Retinal pigment epithelial cell (primary cell): ENCODE data around the gene SECISBP2.

ENCODE experiments used
- DNase-seq: peaks from one replicate; pipeline ENCODE4 v3.0.0-alpha.2; 2010; ENCODE audit warnings: low read depth
- H3K4me3 ChIP-seq: 2 replicates; pipeline ENCODE4 v1.5.1; 2011; ENCODE audit warnings: mild to moderate bottlenecking, low read length, control low read depth, moderate library complexity
- TF ChIP-seq, protein P1 (sequence below): conservative IDR thresholded peaks from 2 replicates; pipeline ENCODE4 v1.5.1; 2011; ENCODE audit warnings: low read depth, low read length, control low read depth, inconsistent platforms

The SECISBP2 gene

DNA sequence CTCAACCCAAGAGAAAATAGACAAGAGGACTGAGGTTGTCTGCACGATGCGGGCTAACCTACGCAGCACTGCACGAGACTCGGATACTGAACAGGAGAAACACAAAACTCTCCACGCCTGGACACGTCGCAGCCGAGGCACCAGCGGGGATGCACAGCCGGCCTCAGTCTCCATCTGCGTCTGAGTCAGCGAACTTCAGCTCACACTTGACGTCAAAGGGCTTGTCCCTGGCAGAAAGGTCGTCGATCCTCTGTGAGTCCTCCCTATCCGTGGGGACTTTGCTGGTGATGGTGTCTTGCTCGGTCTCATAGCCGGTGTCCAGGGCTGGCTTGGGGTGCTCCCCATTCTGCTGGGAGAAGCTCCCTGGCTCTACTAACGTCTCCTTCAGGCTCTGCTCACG, 60.2 kb downstream of the SECISBP2 start:
- DNase-seq, result no peak
- no peak overlapping the region for H3K4me3 ChIP-seq
- TF ChIP-seq, protein P1, sequence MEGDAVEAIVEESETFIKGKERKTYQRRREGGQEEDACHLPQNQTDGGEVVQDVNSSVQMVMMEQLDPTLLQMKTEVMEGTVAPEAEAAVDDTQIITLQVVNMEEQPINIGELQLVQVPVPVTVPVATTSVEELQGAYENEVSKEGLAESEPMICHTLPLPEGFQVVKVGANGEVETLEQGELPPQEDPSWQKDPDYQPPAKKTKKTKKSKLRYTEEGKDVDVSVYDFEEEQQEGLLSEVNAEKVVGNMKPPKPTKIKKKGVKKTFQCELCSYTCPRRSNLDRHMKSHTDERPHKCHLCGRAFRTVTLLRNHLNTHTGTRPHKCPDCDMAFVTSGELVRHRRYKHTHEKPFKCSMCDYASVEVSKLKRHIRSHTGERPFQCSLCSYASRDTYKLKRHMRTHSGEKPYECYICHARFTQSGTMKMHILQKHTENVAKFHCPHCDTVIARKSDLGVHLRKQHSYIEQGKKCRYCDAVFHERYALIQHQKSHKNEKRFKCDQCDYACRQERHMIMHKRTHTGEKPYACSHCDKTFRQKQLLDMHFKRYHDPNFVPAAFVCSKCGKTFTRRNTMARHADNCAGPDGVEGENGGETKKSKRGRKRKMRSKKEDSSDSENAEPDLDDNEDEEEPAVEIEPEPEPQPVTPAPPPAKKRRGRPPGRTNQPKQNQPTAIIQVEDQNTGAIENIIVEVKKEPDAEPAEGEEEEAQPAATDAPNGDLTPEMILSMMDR, result no peak

DNA sequence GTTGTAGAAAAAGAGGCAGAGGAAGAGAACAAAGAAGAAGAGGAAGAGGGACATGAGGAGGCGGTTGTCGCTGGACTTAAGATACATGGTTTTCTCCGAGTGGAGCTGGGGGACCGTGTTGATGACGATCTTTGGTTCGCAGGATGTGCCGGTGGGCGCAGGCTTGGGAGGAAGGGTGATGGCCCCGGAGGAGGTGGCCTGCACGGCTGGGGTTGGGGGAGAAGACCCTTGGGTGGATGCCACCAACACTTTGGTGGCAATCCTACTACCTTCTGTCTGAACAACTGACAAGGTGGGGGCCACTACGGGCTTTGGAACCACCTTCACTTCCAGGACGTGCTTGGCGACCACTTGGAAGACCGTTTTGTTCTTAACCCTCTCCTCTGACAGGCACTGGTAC, 60.7 kb downstream of the SECISBP2 start:
- no peak for DNase-seq
- TF ChIP-seq, protein P1, result no peak

DNA sequence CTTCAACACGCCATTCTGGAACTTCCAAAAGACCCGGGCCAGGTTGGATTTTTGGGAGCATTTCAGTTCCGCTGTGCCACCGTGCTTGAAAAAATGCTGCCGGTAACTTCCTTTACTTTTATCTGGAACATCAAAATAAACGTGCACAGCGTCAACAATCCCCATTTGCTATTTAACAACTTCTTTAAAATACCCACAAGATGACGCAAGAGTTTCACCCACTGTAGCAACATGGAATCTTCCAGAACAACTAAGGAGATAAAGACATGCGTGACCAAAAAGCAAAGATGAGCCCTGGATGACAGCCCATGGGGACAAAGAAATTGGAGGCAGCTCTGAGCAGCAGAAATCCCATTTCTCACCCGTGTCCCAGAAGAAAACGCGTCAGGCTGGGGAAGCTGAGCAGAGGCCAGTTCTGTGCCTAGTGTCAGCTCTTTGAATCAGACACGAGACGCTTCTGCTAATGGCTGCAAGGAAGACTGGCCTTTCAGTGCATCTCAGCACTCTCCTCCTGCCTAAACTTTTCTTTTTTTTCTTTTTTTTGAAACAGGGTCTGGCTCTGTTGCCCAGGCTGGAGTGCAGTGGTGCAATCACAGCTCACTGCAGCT, 61.3 kb downstream of the SECISBP2 start:
- no peak for DNase-seq
- H3K4me3 ChIP-seq, result no peak overlapping the region
- TF ChIP-seq, protein P1, result no peak

More for the DNA sequence above, 60.7 kb downstream of the SECISBP2 start:
- no peak overlapping the region for H3K4me3 ChIP-seq

DNA sequence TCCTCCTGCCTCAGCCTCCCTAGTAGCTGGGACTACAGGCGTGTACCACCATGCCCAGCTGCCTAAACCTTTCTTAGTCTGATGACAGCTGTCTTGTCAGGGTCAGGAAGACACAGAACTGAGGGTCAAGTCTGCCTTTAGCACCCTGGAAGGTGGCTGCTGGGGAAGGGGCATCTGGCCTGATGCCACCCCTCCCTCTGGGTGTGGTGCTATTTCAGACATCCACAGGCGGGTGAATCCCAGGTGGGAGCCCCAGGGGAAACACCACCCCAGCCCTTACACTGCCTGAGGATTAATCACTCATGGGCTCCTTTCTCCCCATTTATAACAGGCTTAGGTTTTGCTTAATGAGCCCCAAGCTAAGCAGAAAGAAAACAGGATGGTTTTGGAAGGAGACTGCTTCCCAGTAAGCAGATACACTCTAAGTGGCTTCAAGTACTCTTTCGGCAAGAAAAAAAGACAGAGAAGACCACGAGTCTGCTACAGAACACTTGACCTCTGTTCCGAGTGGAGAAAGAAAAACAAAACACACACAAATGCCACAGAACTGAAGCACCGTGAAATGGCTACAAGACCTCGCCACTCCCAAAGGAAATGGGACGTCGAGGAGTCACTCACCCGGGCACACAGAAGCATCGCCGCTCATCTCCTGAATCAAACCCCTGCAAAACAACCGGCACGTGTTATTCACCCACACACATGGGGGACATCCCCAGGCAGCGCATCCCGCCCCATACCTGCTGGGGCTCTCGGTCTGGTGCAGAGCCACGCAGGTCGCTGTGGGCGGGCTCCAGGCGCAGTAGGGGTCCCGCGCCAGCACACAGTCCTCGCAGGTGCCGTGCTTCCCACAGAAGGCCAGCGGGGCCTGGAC, 62.4 kb downstream of the SECISBP2 start:
- TF ChIP-seq, protein P1, result no peak
- DNase-seq, result no peak
- no peak overlapping the region for H3K4me3 ChIP-seq

DNA sequence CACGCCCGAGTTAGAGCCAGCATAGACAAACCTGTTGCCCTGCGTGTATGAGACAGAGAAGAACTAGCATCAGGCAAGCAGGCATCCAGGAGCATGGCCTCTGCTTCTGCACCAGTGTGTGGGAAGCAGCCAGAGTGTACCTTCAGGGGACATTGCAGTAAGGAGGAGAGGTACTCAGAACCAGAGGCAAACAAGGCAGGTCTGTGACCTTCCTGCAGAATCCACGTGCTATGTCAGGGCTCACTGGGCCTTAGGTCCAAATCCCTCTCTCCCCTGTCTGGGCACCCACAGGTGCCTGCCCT, 63.0 kb downstream of the SECISBP2 start:
- no peak overlapping the region for H3K4me3 ChIP-seq
- TF ChIP-seq, protein P1, result no peak
- no peak for DNase-seq

DNA sequence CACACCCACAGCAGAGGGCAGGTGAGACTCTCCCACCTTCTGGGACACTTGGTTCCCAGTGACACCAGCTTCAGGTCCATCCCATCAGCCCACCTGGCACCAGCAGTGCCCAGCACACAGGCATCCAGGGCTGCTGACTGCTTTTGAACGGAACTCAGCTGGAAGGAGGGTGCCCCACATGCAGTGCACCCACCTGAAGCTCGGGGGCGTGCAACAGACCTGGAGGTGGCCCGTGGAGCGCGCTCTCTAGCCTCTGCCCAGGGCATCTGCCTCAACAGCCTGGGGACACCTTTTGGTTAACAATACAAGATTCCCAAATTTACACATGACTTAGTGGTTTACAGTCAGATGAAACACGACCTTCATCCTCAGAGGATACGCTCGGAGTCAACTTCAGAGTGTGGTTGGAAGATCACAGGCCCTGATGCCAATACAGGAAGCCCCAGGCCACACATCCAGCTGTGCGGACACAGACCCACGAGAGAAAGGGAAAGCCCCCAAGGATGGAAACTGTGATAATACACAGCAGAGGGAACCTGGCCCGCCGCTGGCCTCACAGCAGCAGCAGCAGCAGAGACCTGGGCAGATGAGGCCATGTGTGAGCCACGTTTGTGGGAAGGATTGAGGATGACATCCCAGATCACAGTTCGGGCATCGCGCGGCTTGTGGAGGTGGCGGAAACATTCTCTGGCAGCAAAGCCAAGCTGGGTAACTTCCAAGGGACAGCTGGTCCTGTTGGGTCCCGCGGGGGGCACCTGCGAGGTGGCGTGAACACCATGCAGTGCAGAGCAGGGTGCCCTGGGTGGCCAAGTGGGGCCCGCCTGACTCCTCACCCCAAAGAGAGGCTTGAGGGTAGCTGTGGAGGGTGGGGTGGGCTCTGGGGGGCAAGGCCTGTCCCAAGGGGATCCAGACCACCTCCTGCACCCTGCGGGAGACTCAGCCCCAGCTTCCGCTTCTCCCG, 64.0 kb downstream of the SECISBP2 start:
- TF ChIP-seq, protein P1, result no peak
- H3K4me3 ChIP-seq, result no peak overlapping the region
- no peak for DNase-seq
